TTC549 (cell line): ENCODE measurements around the gene TTC34.
"Not testable (repeated sequence)": the region's sequence is repeated elsewhere in the genome, so short reads cannot be mapped to it uniquely, and the experiment has no call there.

Source experiments
- FAIRE-seq: peaks from 2 replicates; lab custom pipeline; 2012; peaks lifted over from hg19 to GRCh38; lab: Jason Lieb, UNC

Gene TTC34

DNA sequence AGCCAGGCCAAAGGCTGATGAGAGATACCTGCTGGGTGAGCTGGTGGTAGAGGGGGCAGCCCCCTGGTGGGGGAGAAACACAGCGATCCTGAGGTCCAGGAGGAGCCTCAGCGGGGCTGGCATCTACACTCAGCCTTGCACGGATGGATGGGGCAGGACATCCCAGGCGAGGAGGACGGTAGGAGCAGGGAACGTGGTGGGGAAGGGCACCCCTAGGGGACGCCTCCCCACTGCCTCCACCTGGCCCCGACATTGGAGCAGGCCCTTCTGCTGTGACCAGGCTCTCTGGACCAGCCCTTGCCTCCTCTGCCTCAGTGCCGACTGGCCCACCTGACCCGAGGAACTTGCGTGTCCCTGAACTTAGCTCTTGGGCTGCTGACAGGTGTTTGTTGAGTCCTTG, 162.3 kb downstream of the TTC34 start:
- no peak for FAIRE-seq

DNA sequence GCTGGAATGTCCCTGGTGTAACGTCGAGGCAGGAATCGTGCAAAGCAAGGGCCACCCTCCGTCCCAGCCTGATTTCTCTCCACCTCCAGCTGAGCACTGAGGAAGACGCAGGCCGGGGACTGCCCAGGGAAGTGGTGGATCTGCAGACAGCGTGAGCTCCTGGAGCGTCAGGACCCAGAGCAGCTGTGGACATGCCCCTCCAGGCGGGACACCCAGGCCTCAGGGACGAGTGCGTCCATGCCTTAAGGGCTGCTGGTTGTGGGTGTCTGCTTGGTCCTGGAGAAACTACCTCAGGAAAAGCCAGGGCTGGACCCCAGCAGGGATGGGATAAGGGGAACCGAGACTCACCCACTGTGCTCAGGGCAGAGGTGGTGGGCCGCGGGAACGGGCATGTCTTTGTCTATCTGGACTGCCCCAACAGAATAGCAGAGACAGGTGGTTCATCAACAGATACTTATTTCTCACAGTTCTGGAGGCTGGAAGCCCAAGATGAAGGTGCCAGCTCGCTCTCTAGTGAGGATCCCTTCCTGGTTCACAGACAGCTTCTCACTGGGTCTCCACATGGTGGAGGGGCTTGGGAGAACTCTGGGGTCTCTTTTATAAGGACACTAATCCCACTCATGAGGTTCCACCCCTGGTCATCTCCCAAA, 162.9 kb downstream of the TTC34 start:
- no peak for FAIRE-seq

- FAIRE-seq: no peak
Observed at GRCh38 chr1:2637442-2638145, 163.9 kb downstream of the TTC34 start.

DNA sequence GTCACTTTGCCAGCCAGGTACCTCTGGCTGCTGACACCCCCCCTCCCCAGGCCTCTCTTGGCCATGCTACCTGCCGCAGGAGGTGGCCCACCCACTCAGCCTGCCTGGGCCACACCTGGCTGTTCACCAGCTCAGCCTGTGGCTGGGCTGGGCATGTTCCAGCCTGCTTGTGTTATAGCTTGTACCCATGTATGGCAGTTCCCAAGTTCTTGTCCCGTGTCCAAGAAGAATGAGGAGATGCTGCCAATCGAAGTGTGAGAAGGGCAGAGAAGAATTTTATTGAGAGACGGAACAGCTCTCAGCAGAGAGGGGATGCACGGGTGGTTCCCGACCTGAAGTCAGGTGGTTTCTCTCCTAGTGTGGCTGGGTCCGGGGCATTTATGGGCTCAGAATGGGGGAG, 164.8 kb downstream of the TTC34 start:
- FAIRE-seq: no peak

- FAIRE-seq: no peak
Observed at GRCh38 chr1:2635361-2636010, 166.0 kb downstream of the TTC34 start.

GRCh38 chr1:2633936-2634491, 167.5 kb downstream of the TTC34 start:
- no peak for FAIRE-seq

GRCh38 chr1:2633366-2633935, 168.0 kb downstream of the TTC34 start:
- no peak for FAIRE-seq

- no peak for FAIRE-seq
Observed at GRCh38 chr1:2632561-2633361, 168.7 kb downstream of the TTC34 start, which contains the start of gene MMEL1. Gene MMEL1, minus strand, starts transcription at chr1:2633016. Its CDS starts 3,532 bp downstream, at chr1:2629484.

- no peak for FAIRE-seq
Observed at GRCh38 chr1:2632051-2632430, 169.5 kb downstream of the TTC34 start.

DNA sequence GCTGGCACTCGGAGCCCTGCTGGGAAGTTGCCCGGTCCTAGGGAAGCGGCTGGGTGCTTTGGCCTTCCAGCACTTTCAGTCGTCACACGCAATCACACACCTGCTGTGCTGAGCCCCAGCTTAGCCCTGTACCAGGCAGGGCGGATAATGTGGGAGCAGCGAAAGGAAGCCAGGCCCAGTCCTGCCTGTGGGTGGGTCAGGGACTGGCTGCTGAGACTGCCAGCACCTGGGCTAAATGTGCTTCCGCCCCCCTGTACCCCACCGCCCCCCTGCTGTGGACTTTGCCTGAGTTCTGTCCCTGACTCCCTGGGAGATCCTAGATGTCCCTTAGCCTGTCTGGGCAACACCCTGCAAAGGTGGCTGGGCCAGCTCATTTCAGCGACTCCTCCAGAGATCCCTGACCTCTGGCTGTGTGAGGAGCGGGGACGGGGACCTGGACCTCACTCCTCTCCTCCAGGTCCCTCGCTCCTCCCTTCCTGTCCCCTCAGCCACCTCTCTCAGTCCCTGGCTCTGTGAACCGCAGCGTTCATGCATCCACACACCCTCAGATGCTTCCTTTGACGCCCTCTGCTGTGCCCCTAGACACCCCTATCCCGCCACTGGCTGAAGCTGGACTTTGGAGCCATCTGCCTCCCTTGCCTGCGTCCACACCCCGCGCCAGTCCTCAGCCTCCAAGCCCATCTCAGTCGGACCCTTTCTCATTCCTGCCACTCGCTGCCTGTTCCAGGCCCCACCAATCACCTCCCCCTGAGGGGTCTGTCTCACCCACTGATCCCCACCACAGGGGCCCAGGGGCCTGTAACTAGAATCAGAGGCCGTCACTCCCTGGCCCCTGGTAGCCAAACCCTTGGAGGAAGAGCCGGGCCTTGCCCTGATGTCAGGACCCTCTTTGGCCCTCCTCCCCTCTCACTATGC, 170.1 kb downstream of the TTC34 start:
- no peak for FAIRE-seq

DNA sequence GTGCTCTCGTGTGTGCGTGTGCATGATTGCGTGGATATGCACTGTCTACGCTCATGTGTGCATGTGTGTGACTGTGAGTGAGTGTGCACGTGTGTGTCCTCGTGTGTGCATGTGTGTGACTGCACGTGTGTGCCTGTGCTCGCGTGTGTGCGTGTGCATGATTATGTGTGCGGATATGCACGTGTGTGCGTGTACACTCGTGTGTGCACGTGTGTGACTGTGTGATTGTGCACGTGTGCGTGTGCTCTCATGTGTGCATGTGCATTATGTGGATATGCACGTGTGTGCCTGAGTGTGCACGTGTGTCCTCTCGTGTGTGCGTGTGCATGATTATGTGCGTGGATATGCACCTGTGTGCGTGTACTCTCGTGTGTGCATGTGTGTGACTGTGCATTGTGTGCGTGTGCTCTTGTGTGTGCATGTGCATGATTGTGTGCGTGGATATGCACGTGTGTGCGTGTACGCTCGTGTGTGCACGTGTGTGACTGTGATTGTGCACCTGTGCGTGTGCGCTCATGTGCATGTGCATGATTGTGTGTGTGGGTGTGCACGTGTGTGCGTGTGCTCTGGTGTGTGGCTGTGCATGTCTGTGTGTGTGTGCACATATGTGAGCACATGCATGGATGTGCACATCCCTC, 170.9 kb downstream of the TTC34 start:
- no peak for FAIRE-seq

GRCh38 chr1:2629627-2630497, 171.6 kb downstream of the TTC34 start:
- no peak for FAIRE-seq

DNA sequence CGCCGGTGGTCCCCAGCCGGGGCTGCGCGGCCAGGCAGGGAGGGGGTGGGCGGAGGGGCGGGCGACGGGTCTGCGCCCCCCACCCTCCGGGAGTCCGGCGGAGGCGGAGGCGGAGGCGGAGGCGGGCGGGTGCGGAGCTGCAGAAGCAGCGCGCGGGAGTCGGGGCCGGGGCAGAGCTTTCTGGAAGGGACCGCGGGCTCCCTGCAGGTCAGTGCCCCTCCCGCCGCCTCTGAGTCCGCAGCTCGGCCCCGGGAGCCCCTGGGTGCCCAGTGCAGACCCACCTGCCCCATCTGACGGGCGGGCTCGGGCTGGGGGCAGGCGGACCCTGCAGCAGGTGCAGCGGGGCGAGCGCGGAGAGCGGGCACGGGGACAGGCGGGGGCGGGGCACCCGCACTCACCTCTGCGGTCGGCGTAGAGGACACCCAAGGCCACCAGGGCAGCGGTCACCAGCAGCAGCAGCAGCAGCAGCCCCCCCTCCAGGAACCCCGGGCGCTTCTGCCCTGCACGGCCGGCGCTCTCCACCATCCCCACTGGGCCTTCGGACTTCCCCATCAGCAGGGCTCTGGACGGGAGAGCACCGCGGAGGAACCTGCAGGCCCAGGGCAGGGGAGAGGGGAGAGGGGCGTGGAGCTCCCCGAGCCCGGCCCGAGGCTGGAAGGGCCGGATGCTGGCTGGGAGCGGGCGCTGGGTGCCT, 172.4 kb downstream of the TTC34 start:
- no peak for FAIRE-seq

GRCh38 chr1:2628191-2628932, 173.1 kb downstream of the TTC34 start:
- FAIRE-seq: no peak

DNA sequence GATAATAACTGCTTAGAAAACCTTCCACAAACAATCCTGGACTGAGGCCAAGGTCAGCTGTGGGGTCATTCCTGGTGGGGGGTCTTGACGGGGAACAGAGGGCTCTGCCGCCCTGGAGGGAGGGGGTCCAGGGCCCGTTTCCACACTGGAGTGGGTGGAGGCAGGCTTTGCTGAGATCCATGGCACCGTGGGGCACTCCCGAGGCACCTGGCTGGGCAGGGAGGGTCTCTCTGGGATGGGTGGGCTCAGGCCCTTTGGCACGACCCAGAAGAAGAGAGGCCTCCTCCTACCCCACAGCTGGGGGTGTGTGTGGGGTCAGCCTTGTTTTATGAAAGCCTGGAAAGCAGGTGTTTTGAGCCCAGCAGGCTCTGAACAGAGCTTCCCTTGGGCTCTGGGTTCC, 173.7 kb downstream of the TTC34 start:
- FAIRE-seq: no peak

DNA sequence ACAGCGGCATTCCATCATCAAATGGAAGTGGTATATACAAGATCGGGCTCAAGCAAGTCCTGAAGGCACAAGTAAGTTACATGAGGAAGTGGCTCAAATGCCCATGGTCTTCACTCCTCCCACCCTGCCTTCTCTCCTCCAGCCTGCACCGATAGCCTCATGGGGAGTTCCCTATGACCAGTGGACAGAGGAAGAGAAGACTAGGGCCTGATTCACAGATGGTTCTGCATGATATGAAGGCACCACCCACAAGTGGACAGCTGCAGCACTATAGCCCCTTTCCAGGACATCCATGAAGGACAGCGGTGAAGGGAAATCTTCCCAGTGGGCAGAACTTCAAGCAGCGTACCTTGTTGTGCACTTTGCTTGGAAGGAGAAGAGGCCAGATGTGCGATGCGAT, 175.7 kb downstream of the TTC34 start:
- not testable (repeated sequence) for FAIRE-seq

DNA sequence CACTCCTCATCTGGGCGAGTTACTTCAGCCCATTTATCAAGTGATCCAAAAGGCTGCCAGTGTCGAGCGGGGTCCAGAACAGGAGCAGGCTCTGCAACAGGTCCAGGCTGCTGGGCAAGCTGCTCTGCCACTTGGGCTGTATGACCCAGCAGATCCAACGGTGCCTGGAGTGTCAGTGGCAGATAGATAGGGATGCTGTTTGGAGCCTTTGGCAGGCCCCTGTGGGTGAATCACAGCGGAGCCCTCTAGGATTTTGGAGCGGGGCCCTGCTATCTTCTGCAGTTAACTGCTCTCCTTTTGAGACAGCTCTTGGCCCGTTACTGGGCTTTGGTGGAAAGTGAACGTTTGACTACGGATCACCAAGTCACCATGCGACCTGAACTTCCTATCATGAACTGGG, 176.2 kb downstream of the TTC34 start:
- FAIRE-seq: no peak

GRCh38 chr1:2624735-2625300, 176.7 kb downstream of the TTC34 start:
- FAIRE-seq: no peak
